IMR-90 (cell line): ENCODE data around the gene TRAPPC14.

Experiments used
- BHLHE40 ChIP-seq: fragments of 150-350 bp; IDR thresholded peaks from 2 replicates; pipeline ENCODE4 v1.6.1; 2016; ENCODE audit warnings: mild to moderate bottlenecking, low read depth, low read length
- CTCF ChIP-seq: conservative IDR thresholded peaks from 2 replicates; pipeline ENCODE4 v1.5.1; 2012; ENCODE audit warnings: mild to moderate bottlenecking, low read depth, low read length, improper control_type of control experiment
- ELK1 ChIP-seq: fragments of 150-350 bp; IDR thresholded peaks from 2 replicates; pipeline ENCODE4 v1.6.1; 2016; ENCODE audit warnings: low read depth, mild to moderate bottlenecking, low read length, moderate library complexity, borderline replicate concordance
- FOS ChIP-seq: fragments of 150-350 bp; IDR thresholded peaks from 2 replicates; pipeline ENCODE4 v1.6.1; 2016; ENCODE audit warnings: low read depth, low read length
- MAFK ChIP-seq: IDR thresholded peaks from 2 replicates; pipeline ENCODE4 v1.6.1; 2012; ENCODE audit warnings: low read depth, low read length, improper control_type of control experiment
- MXI1 ChIP-seq: IDR thresholded peaks from 2 replicates; pipeline ENCODE4 v1.6.1; 2012; ENCODE audit warnings: low read depth, mild to moderate bottlenecking, low read length, moderate library complexity, borderline replicate concordance
- POLR2A ChIP-seq: IDR thresholded peaks from 2 replicates; pipeline ENCODE4 v1.6.1; 2012; ENCODE audit warnings: mild to moderate bottlenecking, low read depth, low read length
- RAD21 ChIP-seq: IDR thresholded peaks from 2 replicates; pipeline ENCODE4 v1.6.1; 2012; ENCODE audit warnings: low read length, improper control_type of control experiment
- RFX5 ChIP-seq: IDR thresholded peaks from 2 replicates; pipeline ENCODE4 v1.8.0; 2012; ENCODE audit warnings: low read depth, mild to moderate bottlenecking, low read length, moderate library complexity
- TF ChIP-seq, protein P1 (sequence below): fragments of 150-350 bp; IDR thresholded peaks from 2 replicates; pipeline ENCODE4 v1.6.1; 2017; ENCODE audit warnings: mild to moderate bottlenecking, antibody characterized with exemption, low read length, low read depth

DNA sequence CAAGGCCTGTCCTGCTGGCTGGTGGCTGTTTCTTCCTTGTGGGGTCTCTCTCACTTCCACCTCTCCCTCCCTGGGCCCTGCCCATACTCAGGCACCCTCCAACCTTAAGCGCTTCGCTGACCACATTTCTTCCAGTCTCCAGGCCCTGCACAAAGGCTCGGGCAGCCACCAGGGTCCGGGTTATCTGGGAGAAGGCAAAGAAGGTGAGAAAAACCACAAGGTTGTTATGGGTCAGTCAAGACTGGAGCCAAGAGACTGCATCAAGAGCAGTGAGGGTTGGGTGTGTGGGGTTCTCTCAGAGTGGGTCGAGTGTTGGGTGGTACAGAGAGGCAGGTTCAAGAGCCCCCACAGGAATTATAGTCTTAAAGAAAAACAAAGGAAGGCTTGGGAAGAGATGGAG is 16.1 kb upstream of the TRAPPC14 start:
- TF ChIP-seq CTCF, result no peak
- TF ChIP-seq POLR2A, result no peak
- TF ChIP-seq RAD21, result no peak
- TF ChIP-seq RFX5, result no peak
- TF ChIP-seq MAFK, result no peak
- TF ChIP-seq, protein P1, sequence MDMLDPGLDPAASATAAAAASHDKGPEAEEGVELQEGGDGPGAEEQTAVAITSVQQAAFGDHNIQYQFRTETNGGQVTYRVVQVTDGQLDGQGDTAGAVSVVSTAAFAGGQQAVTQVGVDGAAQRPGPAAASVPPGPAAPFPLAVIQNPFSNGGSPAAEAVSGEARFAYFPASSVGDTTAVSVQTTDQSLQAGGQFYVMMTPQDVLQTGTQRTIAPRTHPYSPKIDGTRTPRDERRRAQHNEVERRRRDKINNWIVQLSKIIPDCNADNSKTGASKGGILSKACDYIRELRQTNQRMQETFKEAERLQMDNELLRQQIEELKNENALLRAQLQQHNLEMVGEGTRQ, result no peak
- no peak for TF ChIP-seq BHLHE40
- TF ChIP-seq ELK1, result no peak
- no peak for TF ChIP-seq MXI1
- TF ChIP-seq FOS, result no peak
